GM18907 (cell line): ENCODE data around the gene PNKD.

Experiments used
- ATAC-seq: cut with Tn5 transposase; IDR thresholded peaks from one replicate; pipeline ENCODE4 v1.9.1; 2021; ENCODE audit warnings: mild to moderate bottlenecking, moderate library complexity; ENCODE audit not compliant: unreplicated experiment

The PNKD gene

GRCh38 chr2:218269900-218270720 lies at the start of gene PNKD, which contains the start of gene AAMP:
TSS of gene PNKD (plus strand) at chr2:218270519. CDS start at chr2:218270536, 17 bp downstream.
TSS of gene AAMP (minus strand) at chr2:218270137. CDS start at chr2:218270086, 51 bp downstream.
- ATAC-seq, result peak; percentile 91

GRCh38 chr2:218221000-218221399 lies 49.3 kb upstream of the PNKD start:
- no peak for ATAC-seq

- no peak for ATAC-seq
These were observed 47.3 kb upstream of the PNKD start for GRCh38 chr2:218223046-218223445.

- no peak for ATAC-seq
These were observed 46.1 kb upstream of the PNKD start for GRCh38 chr2:218224186-218224585.

- no peak for ATAC-seq
These were observed 43.4 kb upstream of the PNKD start for GRCh38 chr2:218226903-218227302.

GRCh38 chr2:218228366-218229090 lies 41.8 kb upstream of the PNKD start:
- ATAC-seq, result no peak

- ATAC-seq, result peak; percentile 86
These were observed 41.1 kb upstream of the PNKD start for GRCh38 chr2:218229239-218229638.

GRCh38 chr2:218229851-218230250 lies 40.5 kb upstream of the PNKD start:
- no peak for ATAC-seq

GRCh38 chr2:218230882-218231281 lies 39.4 kb upstream of the PNKD start:
- ATAC-seq, result peak; percentile 69

GRCh38 chr2:218233543-218233942 lies 36.8 kb upstream of the PNKD start:
- no peak for ATAC-seq

GRCh38 chr2:218234521-218234920 lies 35.8 kb upstream of the PNKD start:
- ATAC-seq, result no peak

- ATAC-seq, result no peak
These were observed 35.3 kb upstream of the PNKD start for GRCh38 chr2:218235017-218235416.

- ATAC-seq, result no peak
These were observed 33.5 kb upstream of the PNKD start for GRCh38 chr2:218236829-218237228.

GRCh38 chr2:218238887-218239286 lies 31.4 kb upstream of the PNKD start:
- no peak for ATAC-seq

- no peak for ATAC-seq
These were observed 26.1 kb upstream of the PNKD start for GRCh38 chr2:218244204-218244603.

- ATAC-seq, result no peak
These were observed 25.7 kb upstream of the PNKD start for GRCh38 chr2:218244665-218245064.

- no peak for ATAC-seq
These were observed 25.1 kb upstream of the PNKD start for GRCh38 chr2:218245214-218245613.

- no peak for ATAC-seq
These were observed 20.6 kb upstream of the PNKD start for GRCh38 chr2:218249691-218250090.

- ATAC-seq, result no peak
These were observed 17.6 kb upstream of the PNKD start for GRCh38 chr2:218252509-218253231.

- no peak for ATAC-seq
These were observed 17.1 kb upstream of the PNKD start for GRCh38 chr2:218253232-218253625.

GRCh38 chr2:218255446-218255845 lies 14.9 kb upstream of the PNKD start:
- ATAC-seq, result no peak
